GM12891 (cell line): Measurements from ENCODE around the gene ART1.

Experiments
- POLR2A ChIP-seq: IDR thresholded peaks from 2 replicates; pipeline ENCODE4 v1.6.1; 2011; ENCODE audit warnings: low read depth, low read length, control low read depth
- TAF1 ChIP-seq: IDR thresholded peaks from 2 replicates; pipeline ENCODE4 v1.6.1; 2011; ENCODE audit warnings: low read depth, low read length, control low read depth

DNA sequence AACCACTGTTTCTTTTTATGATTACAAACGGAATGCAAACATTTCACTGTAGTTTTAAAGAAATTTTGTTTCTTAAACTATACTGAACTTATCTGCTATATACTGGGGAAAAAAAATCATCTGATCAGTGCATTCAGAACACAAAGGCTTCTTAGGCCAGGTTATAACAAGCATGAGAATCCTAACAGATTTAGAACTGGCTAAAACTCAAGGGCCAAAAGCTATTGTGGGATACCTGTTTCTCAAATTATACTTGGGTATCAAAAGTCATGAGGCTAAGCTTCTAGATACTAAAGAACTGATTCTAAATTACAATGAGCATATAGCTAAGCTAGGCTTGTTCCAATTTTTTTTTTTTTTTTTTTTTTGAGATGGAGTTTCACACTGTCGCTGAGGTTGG is 56.0 kb downstream of the ART1 start:
- TF ChIP-seq TAF1 (no peak), POLR2A (no peak)
